ENCODE data around the gene SDCCAG8.

DNA sequence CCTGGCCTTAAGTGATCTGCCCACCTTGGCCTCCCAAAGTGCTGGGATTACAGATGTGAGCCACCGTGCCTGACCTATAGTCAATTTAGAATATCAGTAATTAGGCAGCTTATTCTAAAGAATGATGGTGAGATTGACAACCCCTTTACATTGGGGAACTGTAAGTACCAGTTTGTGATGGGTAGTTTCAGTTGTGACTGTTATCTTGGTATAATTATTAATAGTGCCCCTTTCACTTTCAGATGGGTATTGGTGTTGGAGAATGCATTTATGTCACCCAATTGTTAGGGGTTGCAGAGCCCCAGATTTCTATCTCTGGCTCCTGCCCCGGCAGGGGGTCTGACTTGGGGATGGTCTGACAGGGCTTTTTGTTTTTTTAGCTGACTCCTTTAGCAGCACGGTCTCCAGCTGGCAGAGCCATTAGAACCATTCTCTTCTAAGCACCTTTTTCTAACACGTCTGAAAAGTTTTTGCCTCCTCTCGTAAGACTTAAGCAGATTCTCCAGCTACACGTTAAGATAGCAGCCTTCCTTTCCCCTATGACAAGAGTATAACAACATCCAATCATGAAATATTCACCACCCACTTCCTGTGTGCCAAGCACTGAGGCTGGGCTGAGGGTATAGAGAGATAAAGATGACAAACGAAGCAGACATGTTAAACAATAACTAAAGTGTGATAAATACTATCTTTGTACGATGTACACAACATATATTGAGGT, 157.8 kb downstream of the SDCCAG8 start:
- TF ChIP-seq NFRKB (IDR thresholded peaks at IDR 0.05) (no peak), LEF1 (IDR thresholded peaks at IDR 0.05; ENCODE audit: borderline replicate concordance) (no peak), FOXM1 (IDR thresholded peaks at IDR 0.05; ENCODE audit: borderline replicate concordance) (no peak), SUZ12 (IDR thresholded peaks at IDR 0.05) (no peak), CTBP1 (IDR thresholded peaks at IDR 0.05; ENCODE audit: borderline replicate concordance) (no peak)
